GM12872 (cell line): Measurements from ENCODE around the gene RBM20.
A peak's percentile ranks its signal among the peaks of the same experiment; 100 is the strongest.

ENCODE experiments used
- TF ChIP-seq, protein P1 (sequence below): IDR thresholded peaks from 3 replicates; pipeline ENCODE4 v1.5.1; 2011; ENCODE audit warnings: low read depth, mild to moderate bottlenecking, low read length, moderate library complexity; ENCODE audit not compliant: insufficient read depth

Gene RBM20

GRCh38 chr10:110668443-110668842 is 24.3 kb downstream of the RBM20 start:
- TF ChIP-seq, protein P1, sequence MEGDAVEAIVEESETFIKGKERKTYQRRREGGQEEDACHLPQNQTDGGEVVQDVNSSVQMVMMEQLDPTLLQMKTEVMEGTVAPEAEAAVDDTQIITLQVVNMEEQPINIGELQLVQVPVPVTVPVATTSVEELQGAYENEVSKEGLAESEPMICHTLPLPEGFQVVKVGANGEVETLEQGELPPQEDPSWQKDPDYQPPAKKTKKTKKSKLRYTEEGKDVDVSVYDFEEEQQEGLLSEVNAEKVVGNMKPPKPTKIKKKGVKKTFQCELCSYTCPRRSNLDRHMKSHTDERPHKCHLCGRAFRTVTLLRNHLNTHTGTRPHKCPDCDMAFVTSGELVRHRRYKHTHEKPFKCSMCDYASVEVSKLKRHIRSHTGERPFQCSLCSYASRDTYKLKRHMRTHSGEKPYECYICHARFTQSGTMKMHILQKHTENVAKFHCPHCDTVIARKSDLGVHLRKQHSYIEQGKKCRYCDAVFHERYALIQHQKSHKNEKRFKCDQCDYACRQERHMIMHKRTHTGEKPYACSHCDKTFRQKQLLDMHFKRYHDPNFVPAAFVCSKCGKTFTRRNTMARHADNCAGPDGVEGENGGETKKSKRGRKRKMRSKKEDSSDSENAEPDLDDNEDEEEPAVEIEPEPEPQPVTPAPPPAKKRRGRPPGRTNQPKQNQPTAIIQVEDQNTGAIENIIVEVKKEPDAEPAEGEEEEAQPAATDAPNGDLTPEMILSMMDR: no peak

GRCh38 chr10:110670335-110670734 is 26.2 kb downstream of the RBM20 start:
- TF ChIP-seq, protein P1: no peak

- TF ChIP-seq, protein P1: peak; percentile 100
Observed at GRCh38 chr10:110671788-110672579, 27.8 kb downstream of the RBM20 start.

DNA sequence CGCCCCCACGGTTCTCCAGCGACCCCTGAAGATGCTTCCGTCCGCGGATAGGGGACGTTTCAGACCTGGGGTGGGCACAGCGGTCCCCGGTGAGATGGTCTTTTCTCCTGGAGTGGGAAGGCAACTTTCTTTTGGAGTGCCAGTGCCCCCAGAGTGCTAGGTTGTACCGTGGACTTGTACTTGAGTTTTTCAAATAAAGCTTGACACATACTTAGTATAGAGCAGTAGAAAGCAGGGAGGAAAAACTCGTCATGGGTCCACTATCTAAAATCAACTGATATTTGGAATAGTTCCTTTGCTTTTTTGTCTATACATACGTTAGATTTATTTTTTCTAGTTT is 28.4 kb downstream of the RBM20 start:
- TF ChIP-seq, protein P1: no peak

GRCh38 chr10:110676016-110676415 is 31.9 kb downstream of the RBM20 start:
- TF ChIP-seq, protein P1: no peak

GRCh38 chr10:110679486-110680272 is 35.5 kb downstream of the RBM20 start:
- TF ChIP-seq, protein P1: no peak

GRCh38 chr10:110680273-110681020 is 36.3 kb downstream of the RBM20 start:
- TF ChIP-seq, protein P1: no peak
